IMR-90 (cell line): ENCODE data around the gene C17orf67. TPM values are rescaled to one million over a fixed set of nuclear protein-coding genes. Genes with fewer than 3 reads are reported as not detected.

ENCODE experiments used
- ATAC-seq: fragments of 200-7000 bp; cut with Tn5 transposase; 2 replicates; pipeline ENCODE4 v1.9.1; 2020; ENCODE audit warnings: low read depth, mild to moderate bottlenecking, moderate library complexity
- BruUV-seq: library from RNA; stranded (reverse); fragments of 400-500 nt; replicated peaks from 2 replicates; lab custom pipeline; 2021; lab: Mats Ljungman, UMichigan
- CTCF ChIA-PET: fragments of 300-600 bp; formaldehyde crosslinking; extraction: SDS; loops from one replicate; lab custom pipeline; 2021; ENCODE audit warnings: antibody characterized with exemption; lab: Yijun Ruan, JAX
- POLR2A ChIA-PET: fragments of 300-600 bp; sonication (Branson Sonifier 250); formaldehyde crosslinking; loops from one replicate; lab custom pipeline; 2022; ENCODE audit warnings: antibody characterized with exemption; ENCODE audit not compliant: unreplicated experiment; lab: Charles Lee
- DNase-seq: peaks from one replicate; pipeline ENCODE4 v3.0.0; 2013
- H2AFZ ChIP-seq: replicated peaks from 2 replicates; pipeline ENCODE3; 2013; ENCODE audit warnings: low read length, mild to moderate bottlenecking; ENCODE audit not compliant: poor library complexity
- H2AK5ac ChIP-seq: 2 replicates; pipeline ENCODE4 v1.6.1; 2013; ENCODE audit warnings: low read depth, low read length, inconsistent platforms
- H2AK9ac ChIP-seq: replicated peaks from 2 replicates; pipeline ENCODE3; 2013; ENCODE audit warnings: mild to moderate bottlenecking, low read depth, low read length, moderate library complexity; ENCODE audit not compliant: poor library complexity
- H2BK120ac ChIP-seq: 2 replicates; pipeline ENCODE4 v1.6.1; 2013; ENCODE audit warnings: low read depth, low read length, inconsistent platforms
- H2BK15ac ChIP-seq: 3 replicates; pipeline ENCODE4 v1.6.1; 2013; ENCODE audit warnings: low read depth, low read length, inconsistent platforms
- H2BK20ac ChIP-seq: 2 replicates; pipeline ENCODE4 v1.6.1; 2013; ENCODE audit warnings: low read depth, mild to moderate bottlenecking, inconsistent platforms, low read length, moderate library complexity
- H2BK5ac ChIP-seq: 2 replicates; pipeline ENCODE4 v1.6.1; 2013; ENCODE audit warnings: mild to moderate bottlenecking, low read depth, low read length, inconsistent platforms; ENCODE audit not compliant: poor library complexity, severe bottlenecking
- H3K14ac ChIP-seq: replicated peaks from 2 replicates; pipeline ENCODE4 v1.6.1; 2013; ENCODE audit warnings: low read depth, low read length, inconsistent platforms
- H3K18ac ChIP-seq: 2 replicates; pipeline ENCODE4 v1.6.1; 2013; ENCODE audit warnings: low read depth, low read length, control low read depth
- H3K23ac ChIP-seq: 2 replicates; pipeline ENCODE4 v1.6.1; 2013; ENCODE audit warnings: low read depth, low read length, inconsistent platforms
- H3K27ac ChIP-seq: 2 replicates; pipeline ENCODE4 v1.5.1; 2013; ENCODE audit warnings: mild to moderate bottlenecking, control low read depth, low read length; ENCODE audit not compliant: insufficient read depth
- H3K27me3 ChIP-seq: 2 replicates; pipeline ENCODE4 v1.6.1; 2013; ENCODE audit warnings: low read length; ENCODE audit not compliant: control insufficient read depth, insufficient read depth
- H3K36me3 ChIP-seq: 2 replicates; pipeline ENCODE4 v1.6.1; 2013; ENCODE audit warnings: low read length, mixed read lengths; ENCODE audit not compliant: control insufficient read depth, insufficient read depth
- H3K4ac ChIP-seq: 2 replicates; pipeline ENCODE4 v1.6.1; 2013; ENCODE audit warnings: low read depth, low read length, inconsistent platforms
- H3K4me1 ChIP-seq: 2 replicates; pipeline ENCODE4 v1.6.1; 2013; ENCODE audit warnings: low read length, mixed read lengths; ENCODE audit not compliant: control insufficient read depth, insufficient read depth
- H3K4me2 ChIP-seq: 2 replicates; pipeline ENCODE4 v1.6.1; 2013; ENCODE audit warnings: low read depth, mild to moderate bottlenecking, control low read depth, low read length, moderate library complexity
- H3K4me3 ChIP-seq: 2 replicates; pipeline ENCODE4 v1.5.1; 2013; ENCODE audit warnings: low read depth, mild to moderate bottlenecking, control low read depth, low read length, moderate library complexity; ENCODE audit not compliant: insufficient read depth
- H3K56ac ChIP-seq: 2 replicates; pipeline ENCODE4 v1.6.1; 2013; ENCODE audit warnings: low read length, inconsistent platforms; ENCODE audit not compliant: insufficient read depth; ENCODE audit errors: extremely low read depth
- H3K79me1 ChIP-seq, 2 experiments: 2 replicates each; pipeline ENCODE4 v1.6.1; 2013; ENCODE audit warnings: low read length in 2 of 2, inconsistent platforms in 1 of 2, low read depth in 1 of 2
- H3K9ac ChIP-seq: 2 replicates; pipeline ENCODE4 v1.6.1; 2013; ENCODE audit warnings: low read depth, low read length, control low read depth
- H3K9me1 ChIP-seq: 2 replicates; pipeline ENCODE4 v1.6.1; 2013; ENCODE audit warnings: low read length, inconsistent platforms; ENCODE audit not compliant: insufficient read depth
- H3K9me3 ChIP-seq: 2 replicates; pipeline ENCODE4 v1.6.1; 2013; ENCODE audit warnings: low read length; ENCODE audit not compliant: control insufficient read depth, insufficient read depth
- H4K20me1 ChIP-seq: 2 replicates; pipeline ENCODE4 v1.6.1; 2013; ENCODE audit warnings: low read length, inconsistent platforms; ENCODE audit not compliant: insufficient read depth
- H4K5ac ChIP-seq: 2 replicates; pipeline ENCODE4 v1.6.1; 2013; ENCODE audit warnings: mild to moderate bottlenecking, low read depth, low read length, control low read depth
- H4K8ac ChIP-seq, 2 experiments: 2 replicates each; pipeline ENCODE4 v1.6.1; 2013; ENCODE audit warnings: low read depth in 2 of 2, low read length in 2 of 2, control low read depth in 1 of 2, inconsistent platforms in 1 of 2
- H4K91ac ChIP-seq: 2 replicates; pipeline ENCODE4 v1.6.1; 2013; ENCODE audit warnings: low read depth, low read length, inconsistent platforms; ENCODE audit not compliant: insufficient read depth
- BHLHE40 ChIP-seq: fragments of 150-350 bp; IDR thresholded peaks from 2 replicates; pipeline ENCODE4 v1.6.1; 2016; ENCODE audit warnings: mild to moderate bottlenecking, low read depth, low read length
- CHD1 ChIP-seq: IDR thresholded peaks from 2 replicates; pipeline ENCODE4 v1.6.1; 2012; ENCODE audit warnings: low read depth, low read length, improper control_type of control experiment
- CTCF ChIP-seq: conservative IDR thresholded peaks from 2 replicates; pipeline ENCODE4 v1.5.1; 2012; ENCODE audit warnings: mild to moderate bottlenecking, low read depth, low read length, improper control_type of control experiment
- ELK1 ChIP-seq: fragments of 150-350 bp; IDR thresholded peaks from 2 replicates; pipeline ENCODE4 v1.6.1; 2016; ENCODE audit warnings: low read depth, mild to moderate bottlenecking, low read length, moderate library complexity, borderline replicate concordance
- FOS ChIP-seq: fragments of 150-350 bp; IDR thresholded peaks from 2 replicates; pipeline ENCODE4 v1.6.1; 2016; ENCODE audit warnings: low read depth, low read length
- MAFK ChIP-seq: IDR thresholded peaks from 2 replicates; pipeline ENCODE4 v1.6.1; 2012; ENCODE audit warnings: low read depth, low read length, improper control_type of control experiment
- NFE2L2 ChIP-seq: fragments of 150-350 bp; IDR thresholded peaks from 2 replicates; pipeline ENCODE4 v1.6.1; 2016; ENCODE audit warnings: low read depth, mild to moderate bottlenecking, low read length
- POLR2A ChIP-seq: IDR thresholded peaks from 2 replicates; pipeline ENCODE4 v1.6.1; 2012; ENCODE audit warnings: mild to moderate bottlenecking, low read depth, low read length
- RAD21 ChIP-seq: IDR thresholded peaks from 2 replicates; pipeline ENCODE4 v1.6.1; 2012; ENCODE audit warnings: low read length, improper control_type of control experiment
- RCOR1 ChIP-seq: IDR thresholded peaks from 2 replicates; pipeline ENCODE4 v1.6.1; 2012; ENCODE audit warnings: mild to moderate bottlenecking, low read length, improper control_type of control experiment; ENCODE audit not compliant: insufficient replicate concordance
- RFX5 ChIP-seq: IDR thresholded peaks from 2 replicates; pipeline ENCODE4 v1.8.0; 2012; ENCODE audit warnings: low read depth, mild to moderate bottlenecking, low read length, moderate library complexity
- SMC3 ChIP-seq: fragments of 150-350 bp; IDR thresholded peaks from 2 replicates; pipeline ENCODE4 v1.6.1; 2016; ENCODE audit warnings: low read depth, mild to moderate bottlenecking, antibody characterized with exemption, low read length, moderate library complexity
- dilution Hi-C: fragments of 300-500 bp; cut with HindIII; formaldehyde crosslinking; loops from one replicate; pipeline ENCODE4 v1.14.3; 2018; ENCODE audit warnings: low sequenced_read_pairs; ENCODE audit not compliant: unreplicated experiment
- in situ Hi-C: fragments of 300-500 bp; cut with MboI; formaldehyde crosslinking; loops from 3 replicates; pipeline ENCODE4 v1.14.3; 2019; ENCODE audit warnings: low sequenced_read_pairs, inconsistent platforms, mixed read lengths
- intact Hi-C: fragments of 100-400 bp; cut with micrococcal nuclease; formaldehyde crosslinking; loops from 2 replicates; pipeline ENCODE4 v1.10.0; 2022
- polyA plus RNA-seq, 3 experiments: library from polyadenylated mRNA; depleted of rRNA; stranded (reverse); fragments of >200 nt; gene quantifications; 2 replicates each; pipeline ENCODE4 v1.2.3, GENCODE V29; 2012; ENCODE audit warnings: low replicate concordance in 1 of 3
- total RNA-seq: library from RNA; depleted of rRNA; stranded (reverse); fragments of >200 nt; gene quantifications from 2 replicates; pipeline ENCODE4 v1.2.3, GENCODE V29; 2012

C17orf67 gene
- total and polyA plus RNA-seq, 2 of the 4 experiments (the other 2 are of a cell fraction) = 0.18 to 1.1 TPM

GRCh38 chr17:56819030-56819429 is 14.7 kb downstream of the C17orf67 start (continued):
- TF ChIP-seq CTCF = no peak

GRCh38 chr17:56817066-56817465 is 16.7 kb downstream of the C17orf67 start:
- Histone ChIP-seq H2BK15ac (no peak overlapping the region), H3K14ac (no peak overlapping the region), H4K20me1 (no peaks in the 10 kb centered on the region), H2AK9ac (no peak overlapping the region), H3K27ac (no peak overlapping the region), H3K23ac (no peak overlapping the region), H3K9me3 (no peaks in the 10 kb centered on the region), H3K4me3 (no peak overlapping the region), H3K79me1 (no peaks in the 10 kb centered on the region), H2BK20ac (no peak overlapping the region), H2AK5ac (no peak overlapping the region), H3K4me2 (no peak overlapping the region), H3K9ac (no peak overlapping the region), H3K56ac (no peak overlapping the region), H2BK5ac (no peak overlapping the region), H4K8ac (0 out of 4 replicates have a peak overlapping the region, but pooled peaks of 1 of the 2 experiments have one; percentile 65), H3K4me1 (peaks cover 3% of the 10 kb centered on the region; the same call in 1 of the 2 replicates), H4K91ac (no peak overlapping the region), H3K18ac (no peak overlapping the region), H4K5ac (no peak overlapping the region), H2BK120ac (no peak overlapping the region), H2AFZ (no peak overlapping the region), H3K4ac (0 out of 2 replicates have a peak overlapping the region, but pooled peaks have one; percentile 73), H3K9me1 (peaks cover 4% of the 10 kb centered on the region), H3K27me3 (no peaks in the 10 kb centered on the region), H3K36me3 (no peaks in the 10 kb centered on the region)
- CTCF ChIA-PET = interaction anchor here (0.6 to 1.5 kb wide), 2 partner anchors 18 to 51 kb away, joined by 5 to 6 read pairs; no protein-coding TSS in a partner anchor
- POLR2A ChIA-PET = no interaction called here
- in situ Hi-C loops = loop anchor here (5.0 kb wide), 1 partner anchor 120 kb away; no protein-coding TSS in a partner anchor
- intact Hi-C loops = loop anchor here (5.0 kb wide), 1 partner anchor 195 kb away; no protein-coding TSS in a partner anchor
- no TSS peak for BruUV-seq
- dilution Hi-C loops = no loop called here
- no peak for ATAC-seq
- no peak for DNase-seq
- TF ChIP-seq ELK1 (no peak), RFX5 (no peak), RCOR1 (no peak), CHD1 (no peak), POLR2A (no peak), FOS (no peak), RAD21 (no peak), MAFK (no peak), CTCF (no peak), BHLHE40 (no peak), SMC3 (no peak), NFE2L2 (no peak)
